Measurements from ENCODE around the gene ROS1.
A peak's percentile ranks its signal among the peaks of the same experiment; 100 is the strongest.
"Not testable (repeated sequence)": the region's sequence is repeated elsewhere in the genome, so short reads cannot be mapped to it uniquely, and the experiment has no call there.

The ROS1 gene

GRCh38 chr6:117375446-117375845, 50.3 kb downstream of the ROS1 start:
- no peak for DNase-seq

DNA sequence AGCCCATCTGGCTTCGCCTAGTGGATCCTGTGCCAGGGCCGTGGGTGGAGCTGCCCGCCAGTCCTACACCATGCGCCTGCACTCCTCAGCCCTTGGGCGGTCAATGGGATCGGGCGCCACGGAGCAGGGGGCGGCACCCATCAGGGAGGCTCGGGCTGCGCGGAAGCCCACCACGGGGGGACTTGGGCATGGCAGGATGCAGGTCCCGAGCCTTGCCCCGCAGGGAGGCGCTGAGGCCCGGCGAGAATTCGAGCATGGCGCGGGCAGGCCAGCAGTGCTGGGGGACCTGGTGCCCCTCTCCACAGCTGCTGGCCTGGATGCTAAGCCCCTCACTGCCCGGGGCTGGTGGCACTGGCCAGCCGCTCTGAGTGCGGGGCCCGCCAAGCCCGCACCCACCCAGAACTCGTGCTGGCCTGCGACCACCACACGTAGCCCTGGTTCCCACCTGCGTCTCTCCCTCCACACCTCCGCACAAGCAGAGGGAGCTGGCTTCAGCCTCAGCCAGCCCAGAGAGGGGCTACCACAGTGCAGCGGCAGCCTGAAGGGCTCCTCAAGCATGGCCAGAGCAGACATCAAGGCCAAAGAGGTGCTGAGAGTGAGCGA, 52.4 kb downstream of the ROS1 start:
- no peak for DNase-seq

DNA sequence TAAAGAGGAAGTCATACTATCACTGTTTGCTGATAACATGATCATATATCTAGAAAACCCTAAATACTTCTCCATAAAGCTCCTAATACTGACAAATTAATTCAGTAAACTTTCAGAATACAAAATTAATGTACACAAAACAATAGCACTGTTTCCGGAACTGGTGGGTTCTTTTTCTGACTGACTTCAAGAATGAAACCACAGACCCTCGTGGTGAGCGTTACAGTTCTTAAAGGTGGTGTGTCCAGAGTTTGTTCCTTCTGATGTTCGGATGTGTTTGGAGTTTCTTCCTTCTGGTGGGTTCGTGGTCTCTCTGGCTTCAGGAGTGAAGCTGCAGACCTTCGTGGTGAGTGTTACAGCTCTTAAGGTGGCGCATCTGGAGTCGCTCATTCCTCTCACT, 53.5 kb downstream of the ROS1 start:
- not testable (repeated sequence) for DNase-seq

DNA sequence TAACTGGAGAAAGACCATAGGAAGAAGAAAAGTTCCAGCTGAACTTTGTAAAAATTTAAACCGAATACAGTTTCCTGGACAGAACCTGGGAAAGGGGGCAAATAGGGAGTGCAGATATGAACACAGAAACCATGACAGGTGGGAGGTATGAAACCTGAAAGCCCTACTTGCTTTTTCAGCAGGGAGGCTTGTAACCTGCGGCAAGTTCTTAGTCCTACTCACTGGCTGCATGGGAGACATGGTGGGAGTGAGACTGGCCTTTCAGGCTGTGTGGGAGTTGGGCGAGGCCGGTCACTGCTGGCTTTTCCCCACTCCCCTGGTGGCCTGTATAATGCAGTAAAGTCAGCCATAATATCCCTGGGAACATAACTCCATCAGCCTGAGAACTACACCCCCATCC, 54.2 kb downstream of the ROS1 start:
- no peak for DNase-seq

DNA sequence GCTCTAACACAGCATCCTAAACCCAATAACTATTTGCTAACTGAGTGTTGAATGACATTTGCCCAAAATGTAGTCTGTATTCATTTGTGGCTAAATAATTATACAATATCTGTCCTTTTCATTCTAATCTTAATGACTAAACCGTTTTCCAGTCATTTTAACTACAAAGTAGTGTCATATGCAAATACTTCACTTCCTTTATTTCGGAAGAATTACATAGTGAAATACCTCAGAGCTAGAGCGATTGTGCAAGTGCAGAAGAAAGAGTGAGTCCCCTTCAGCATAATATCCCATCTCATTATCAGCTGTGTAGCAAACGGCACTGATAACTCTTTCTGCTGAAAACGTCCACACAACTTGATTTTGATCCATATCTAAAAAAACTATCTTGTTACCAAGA, 66.2 kb downstream of the ROS1 start:
- DNase-seq: no peak

DNA sequence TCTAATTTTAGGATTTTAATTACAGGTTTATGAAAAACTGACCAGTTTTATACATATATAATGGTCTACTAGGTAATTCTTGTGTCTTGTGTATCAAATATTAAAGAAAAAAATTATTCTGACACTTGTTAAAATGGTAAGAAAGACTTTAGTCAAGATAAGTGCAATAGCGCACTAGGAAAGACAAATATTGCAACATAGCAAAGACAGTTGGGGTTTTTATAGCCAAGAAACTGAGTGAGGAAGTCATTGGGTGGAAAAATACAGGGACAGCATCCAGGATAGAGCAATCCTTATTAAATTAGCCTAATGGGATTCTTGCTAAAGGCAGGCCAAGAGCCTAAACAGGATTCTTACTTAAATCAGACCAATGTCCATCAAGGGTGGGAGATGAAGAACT, 71.1 kb downstream of the ROS1 start:
- no peak for DNase-seq

DNA sequence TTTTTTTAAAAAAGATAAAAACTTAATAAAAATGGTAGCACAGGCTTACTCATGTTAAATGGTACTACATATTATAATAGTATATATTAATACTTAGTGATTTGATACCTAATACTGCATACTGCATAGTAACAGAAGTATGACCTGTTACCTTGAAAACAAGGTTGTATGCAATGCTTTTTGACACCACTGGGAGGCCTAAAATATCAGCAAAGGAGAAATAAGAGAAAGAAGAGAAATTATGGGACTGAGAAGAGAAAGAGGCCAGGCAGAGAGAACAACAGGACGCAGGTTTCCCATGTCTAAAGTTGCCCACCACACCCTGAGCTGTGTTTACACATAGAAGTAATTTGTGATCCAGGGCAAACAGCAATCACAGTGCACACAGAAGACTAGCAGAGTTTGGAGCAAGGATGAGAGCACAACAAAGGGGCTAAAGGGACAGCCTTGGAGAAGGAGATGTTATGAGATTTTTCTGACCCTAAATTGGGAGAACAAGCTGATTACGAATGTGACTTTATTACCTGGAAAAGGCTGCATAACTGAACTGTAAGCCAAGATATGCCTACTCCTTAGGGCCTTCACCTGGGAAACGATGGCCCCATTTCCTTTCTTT, 73.2 kb downstream of the ROS1 start:
- DNase-seq: peak; percentile 28

DNA sequence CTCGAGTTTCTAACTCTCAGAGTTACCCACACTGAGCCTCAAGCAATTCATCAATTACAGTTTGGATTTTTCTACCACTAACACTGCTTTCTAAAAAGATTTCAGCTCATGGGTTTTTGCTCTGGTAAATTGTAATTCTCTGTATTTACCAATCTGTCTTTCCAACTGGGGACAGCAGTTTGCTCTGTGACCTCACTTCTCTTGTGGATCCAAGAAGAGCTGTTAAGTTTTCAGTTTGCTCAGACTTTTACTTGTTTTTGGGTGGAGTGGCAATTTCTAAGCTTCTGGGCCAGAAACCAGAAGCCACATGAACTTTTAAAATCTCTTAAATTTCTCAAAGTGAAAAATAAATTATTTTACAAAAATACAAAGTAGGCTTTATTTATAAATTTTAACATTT, 74.2 kb downstream of the ROS1 start:
- no peak for DNase-seq

GRCh38 chr6:117346142-117346930, 79.4 kb downstream of the ROS1 start:
- DNase-seq: peak; percentile 63

DNA sequence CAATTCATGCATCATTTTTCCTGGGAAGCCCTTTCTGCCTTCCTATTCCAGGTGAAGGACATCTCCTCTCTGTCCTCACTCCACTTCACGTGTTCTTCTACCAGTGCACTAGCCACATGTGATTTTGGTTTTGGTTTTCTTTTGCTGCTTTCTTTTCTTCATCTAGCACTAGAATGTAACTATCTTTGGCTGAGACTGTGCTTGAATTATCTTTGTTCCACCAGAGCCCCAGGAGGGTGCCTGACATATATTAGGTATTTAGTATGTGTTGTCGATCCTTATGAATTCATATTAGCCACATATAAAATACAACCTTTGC, 80.5 kb downstream of the ROS1 start:
- DNase-seq: no peak

DNA sequence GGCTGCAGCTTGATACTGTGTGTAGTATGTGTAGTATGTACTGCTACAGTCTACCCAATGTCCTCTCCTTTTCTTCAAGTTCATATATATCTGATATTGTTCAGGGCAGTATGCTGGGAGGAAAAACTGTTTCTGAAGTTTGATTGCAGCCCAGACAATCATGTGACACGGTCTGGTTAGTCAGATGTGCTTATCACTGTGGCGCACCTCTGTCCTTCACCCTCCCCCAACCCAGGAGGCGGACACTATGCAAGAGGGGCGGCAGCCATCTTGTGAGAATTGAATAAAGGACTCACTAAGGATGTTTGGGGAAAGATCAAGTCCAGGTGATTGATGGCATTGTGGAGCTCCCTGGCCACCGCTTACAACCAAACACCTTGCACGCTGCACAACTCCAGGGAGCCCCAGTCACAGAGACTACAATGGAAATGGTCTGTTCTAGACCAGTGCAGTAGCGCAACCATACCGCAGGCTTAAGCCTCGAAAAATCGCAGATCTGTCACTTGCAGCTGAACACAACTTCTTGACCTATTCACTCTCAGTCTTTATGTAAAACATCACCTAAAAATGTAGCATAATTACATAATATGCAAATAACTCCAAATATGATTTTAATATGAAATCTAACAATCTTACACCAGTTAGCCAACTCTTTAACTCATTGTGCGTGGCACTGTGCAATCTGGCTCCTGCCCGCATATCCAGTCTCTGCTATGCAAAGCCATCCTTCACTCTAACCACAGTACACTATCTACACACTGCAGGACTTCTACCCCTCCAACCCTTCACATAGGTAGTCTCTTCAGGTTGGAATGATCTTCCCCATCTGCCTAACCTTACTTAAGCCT, 81.1 kb downstream of the ROS1 start:
- DNase-seq: no peak

DNA sequence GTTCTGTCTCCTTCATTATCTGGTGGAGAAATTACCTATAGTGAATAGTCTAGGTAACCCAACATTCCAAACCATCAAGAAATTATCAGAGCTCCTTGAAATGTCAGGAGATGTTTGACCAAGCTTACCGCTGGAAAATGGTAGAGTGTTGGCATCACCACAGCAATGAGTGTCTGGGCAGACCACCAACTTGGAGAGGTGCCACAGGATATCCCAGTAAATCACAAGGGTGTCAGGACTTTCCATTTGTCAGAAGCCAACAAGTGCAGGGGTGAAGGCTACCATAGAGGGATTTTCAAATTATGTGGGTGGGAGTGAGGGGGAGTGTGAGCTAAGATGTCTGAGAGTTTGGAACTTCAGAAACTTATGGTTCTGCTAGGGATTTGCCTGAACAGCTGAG, 87.2 kb downstream of the ROS1 start:
- DNase-seq: no peak

DNA sequence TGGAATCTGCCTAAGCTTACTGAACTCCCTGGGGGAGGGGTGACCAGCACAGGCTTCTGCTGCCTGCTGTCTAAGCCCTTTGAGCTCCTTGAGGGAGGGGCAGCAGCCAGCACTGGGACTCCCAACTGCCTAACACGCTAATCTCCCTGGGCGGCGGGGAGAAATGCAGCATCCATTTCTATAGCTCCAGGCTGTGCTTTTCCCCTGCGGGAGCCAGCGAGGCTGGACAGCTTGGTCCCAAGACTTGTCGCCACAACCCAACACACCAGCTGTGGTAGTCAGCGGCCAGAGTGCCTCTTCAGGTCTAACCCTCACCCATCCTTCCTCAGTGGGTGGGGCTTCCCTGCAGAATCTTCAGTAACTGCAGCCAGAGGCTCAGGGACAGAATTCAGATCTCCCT, 95.8 kb downstream of the ROS1 start:
- DNase-seq: no peak

GRCh38 chr6:117328500-117328899, 97.2 kb downstream of the ROS1 start:
- no peak for DNase-seq

DNA sequence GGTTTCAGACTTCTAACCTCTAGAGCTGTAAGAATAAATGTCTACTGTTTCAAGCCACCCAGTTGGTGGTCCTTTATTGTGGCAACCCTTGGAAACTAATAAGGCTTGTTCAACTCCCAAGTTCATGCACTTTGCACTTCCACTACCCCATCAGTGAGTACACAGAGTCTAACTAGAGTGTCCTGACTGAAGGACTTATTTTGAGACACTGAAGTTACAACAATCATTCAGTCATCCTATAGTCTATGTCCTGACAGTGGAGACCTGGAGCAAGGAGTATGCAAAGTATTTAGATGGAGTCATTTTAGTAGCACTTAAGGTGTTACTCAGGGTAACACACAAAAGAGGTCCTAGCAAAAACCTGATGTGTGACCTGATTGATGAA, 97.7 kb downstream of the ROS1 start:
- DNase-seq: no peak

GRCh38 chr6:117327149-117328004, 98.4 kb downstream of the ROS1 start:
- DNase-seq: no peak

- peak; percentile 18 for DNase-seq
Measured at GRCh38 chr6:117326396-117326795, 99.3 kb downstream of the ROS1 start.

DNA sequence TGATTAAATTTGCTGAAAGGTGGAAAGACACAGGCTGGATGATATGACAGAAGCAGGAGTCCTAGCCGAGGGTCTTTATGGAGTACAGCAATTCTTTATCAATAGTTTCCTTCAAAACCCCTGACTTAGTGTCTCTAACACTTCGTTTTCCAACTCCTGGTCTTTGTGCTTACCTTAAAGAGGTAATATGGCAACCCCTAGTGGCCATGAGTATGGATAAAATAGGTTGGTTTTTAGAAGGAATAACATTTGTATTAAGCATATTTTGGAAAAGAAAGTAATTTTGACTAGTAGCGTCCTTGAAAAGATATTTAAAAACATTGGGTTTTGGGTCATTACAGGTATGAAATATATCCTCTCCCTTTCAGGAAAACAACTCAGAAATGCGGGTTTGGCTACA, 108.5 kb downstream of the ROS1 start:
- peak; percentile 10 for DNase-seq

GRCh38 chr6:117311726-117312125, 114.0 kb downstream of the ROS1 start:
- DNase-seq: no peak

DNA sequence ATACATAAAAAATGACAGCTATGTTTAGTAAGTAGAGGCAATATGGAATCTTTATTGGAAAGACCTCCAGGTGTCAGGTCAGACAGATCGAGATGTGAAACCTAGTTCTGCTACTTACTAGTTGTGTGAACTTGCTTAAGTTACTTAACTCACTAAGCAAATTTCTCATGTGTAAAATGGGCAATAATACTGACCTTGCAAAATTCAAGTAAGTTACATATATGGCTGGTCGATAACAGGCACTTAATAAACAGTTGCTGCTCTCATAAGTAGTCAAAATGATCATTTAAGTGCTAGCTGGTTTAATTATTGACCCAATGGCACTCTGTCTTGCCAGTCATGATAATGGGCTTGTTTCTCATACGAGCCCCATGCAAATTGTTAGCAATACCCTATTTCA, 114.4 kb downstream of the ROS1 start:
- DNase-seq: no peak

GRCh38 chr6:117309611-117310010, 116.1 kb downstream of the ROS1 start:
- DNase-seq: no peak

DNA sequence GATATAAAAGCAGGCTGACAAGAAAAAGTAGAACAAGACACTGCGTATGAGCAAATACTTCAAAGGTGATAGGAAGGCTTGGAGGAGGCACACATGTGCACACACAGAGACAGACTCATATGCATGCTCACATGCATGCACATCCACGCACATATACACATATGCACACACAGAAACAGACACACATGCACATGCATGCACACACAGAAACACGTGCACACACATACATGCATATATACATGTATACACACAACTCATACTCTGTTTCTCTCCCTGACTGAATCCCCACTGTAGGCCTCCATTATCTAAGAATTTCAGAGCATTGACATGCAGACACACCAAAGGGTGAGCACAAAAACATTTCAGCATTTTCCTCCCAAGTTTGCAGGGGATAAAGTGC, 116.7 kb downstream of the ROS1 start:
- no peak for DNase-seq

GRCh38 chr6:117307655-117308054, 118.1 kb downstream of the ROS1 start:
- no peak for DNase-seq
